ENCODE measurements around the gene EDARADD. TPM values are rescaled to one million over a fixed set of nuclear protein-coding genes. Genes with fewer than 3 reads are reported as not detected.

EDARADD gene
- total and polyA plus RNA-seq, 2 of the 8 experiments (the other 6 are each of a cell fraction or from before 2014, with no cell fraction given): 3.4 to 6.1 TPM

DNA sequence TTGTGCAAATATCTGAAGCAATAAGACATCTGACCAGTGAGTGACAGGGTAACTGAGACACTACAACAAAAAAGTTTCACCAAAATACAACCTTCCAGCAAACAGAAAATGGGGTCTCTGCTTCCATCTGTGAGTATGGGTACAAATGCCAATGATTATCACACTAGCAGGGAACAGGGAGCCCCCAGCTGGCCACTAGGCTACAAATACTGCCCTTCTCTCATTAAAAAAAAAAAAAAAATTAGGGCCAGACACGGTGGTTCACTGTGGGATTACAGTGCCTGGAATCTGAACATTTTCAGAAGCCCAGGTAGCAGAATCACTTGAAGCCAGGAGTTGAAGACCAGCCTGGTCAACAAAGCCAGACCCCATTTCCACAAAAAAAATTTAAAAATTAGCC is 48.4 kb upstream of the EDARADD start (continued):
- TF ChIP-seq RAD21 (IDR thresholded peaks at IDR 0.05 in 1 of 2, conservative IDR thresholded peaks at IDR 0.05 in 1 of 2; ENCODE audit: low read depth in 2 of 2, low read length in 2 of 2) (peak; percentile 61 to 71), RXRA (IDR thresholded peaks at IDR 0.05; ENCODE audit: insufficient read depth, low read depth, low read length) (no peak), SP2 (IDR thresholded peaks at IDR 0.05; ENCODE audit: low read length) (no peak), YY1 (IDR thresholded peaks at IDR 0.05; ENCODE audit: low read depth, low read length) (no peak), PHF8 (conservative IDR thresholded peaks at IDR 0.05; ENCODE audit: low read depth, low read length) (no peak)
